Trophoblast cell (in vitro differentiated cells and primary cell): Measurements from ENCODE around the gene HOXC11.

Experiments used
- DNase-seq, 2 donors: peaks; one replicate each; pipeline ENCODE4 v3.0.0-alpha.2; 2016
- H2AFZ ChIP-seq: 2 replicates; pipeline ENCODE4 v1.6.1; 2013; ENCODE audit warnings: low read length, moderate library complexity, mild to moderate bottlenecking; ENCODE audit not compliant: insufficient read depth, poor library complexity
- H2AK5ac ChIP-seq: 2 replicates; pipeline ENCODE4 v1.6.1; 2013; ENCODE audit warnings: mild to moderate bottlenecking, low read length
- H2BK120ac ChIP-seq: 2 replicates; pipeline ENCODE4 v1.6.1; 2013; ENCODE audit warnings: low read length, mild to moderate bottlenecking, moderate library complexity; ENCODE audit not compliant: insufficient read depth, poor library complexity
- H2BK12ac ChIP-seq: 2 replicates; pipeline ENCODE4 v1.6.1; 2013; ENCODE audit warnings: mild to moderate bottlenecking, low read length, moderate library complexity
- H2BK5ac ChIP-seq: 2 replicates; pipeline ENCODE4 v1.6.1; 2013; ENCODE audit warnings: low read length, low read depth, moderate library complexity, mild to moderate bottlenecking; ENCODE audit not compliant: poor library complexity
- H3K14ac ChIP-seq: 2 replicates; pipeline ENCODE4 v1.6.1; 2013; ENCODE audit warnings: mild to moderate bottlenecking, low read length
- H3K18ac ChIP-seq: 2 replicates; pipeline ENCODE4 v1.6.1; 2013; ENCODE audit warnings: mild to moderate bottlenecking, low read length
- H3K23ac ChIP-seq: 2 replicates; pipeline ENCODE4 v1.6.1; 2013; ENCODE audit warnings: low read length
- H3K27ac ChIP-seq: 2 replicates; pipeline ENCODE4 v1.5.1; 2013; ENCODE audit warnings: low read depth, mild to moderate bottlenecking, inconsistent platforms, low read length, moderate library complexity
- H3K27me3 ChIP-seq: 2 replicates; pipeline ENCODE4 v1.6.1; 2013; ENCODE audit warnings: inconsistent platforms, mild to moderate bottlenecking, low read length, moderate library complexity; ENCODE audit not compliant: insufficient read depth
- H3K36me3 ChIP-seq, 2 experiments: 1 replicate in 1 of 2; 2 replicates in 1 of 2; pipeline ENCODE4 v1.6.1; 2013; ENCODE audit warnings: low read length in 2 of 2, mild to moderate bottlenecking in 2 of 2, moderate library complexity in 1 of 2; ENCODE audit not compliant: insufficient read depth in 2 of 2, control insufficient read depth in 1 of 2
- H3K4ac ChIP-seq: 2 replicates; pipeline ENCODE4 v1.6.1; 2013; ENCODE audit warnings: low read depth, mild to moderate bottlenecking, low read length, moderate library complexity
- H3K4me1 ChIP-seq, 2 experiments: 1 replicate in 1 of 2; 2 replicates in 1 of 2; pipeline ENCODE4 v1.6.1; 2013; ENCODE audit warnings: low read length in 2 of 2, mild to moderate bottlenecking in 2 of 2, moderate library complexity in 1 of 2; ENCODE audit not compliant: insufficient read depth in 2 of 2, control insufficient read depth in 1 of 2
- H3K4me2 ChIP-seq: 2 replicates; pipeline ENCODE4 v1.6.1; 2013; ENCODE audit warnings: inconsistent platforms, mild to moderate bottlenecking, low read length, moderate library complexity
- H3K4me3 ChIP-seq: 2 replicates; pipeline ENCODE4 v1.5.1; 2013; ENCODE audit warnings: mild to moderate bottlenecking, low read depth, low read length, inconsistent platforms
- H3K79me1 ChIP-seq: one replicate; pipeline ENCODE4 v1.6.1; 2013; ENCODE audit warnings: low read length
- H3K79me2 ChIP-seq: 2 replicates; pipeline ENCODE4 v1.6.1; 2013; ENCODE audit warnings: low read length, mild to moderate bottlenecking; ENCODE audit not compliant: control insufficient read depth, insufficient read depth, poor library complexity
- H3K9ac ChIP-seq: 2 replicates; pipeline ENCODE4 v1.6.1; 2013; ENCODE audit warnings: mild to moderate bottlenecking, low read length
- H3K9me3 ChIP-seq: 2 replicates; pipeline ENCODE4 v1.6.1; 2013; ENCODE audit warnings: low read depth, mild to moderate bottlenecking, control low read depth, inconsistent platforms, low read length; ENCODE audit not compliant: insufficient read depth
- H4K12ac ChIP-seq: 2 replicates; pipeline ENCODE4 v1.6.1; 2013; ENCODE audit warnings: low read depth, mild to moderate bottlenecking, low read length, moderate library complexity
- H4K8ac ChIP-seq: 2 replicates; pipeline ENCODE4 v1.6.1; 2013; ENCODE audit warnings: low read depth, mild to moderate bottlenecking, low read length, moderate library complexity
- H4K91ac ChIP-seq: one replicate; pipeline ENCODE4 v1.6.1; 2013; ENCODE audit warnings: low read depth, mild to moderate bottlenecking, low read length, moderate library complexity
- WGBS: extraction: QIAGEN DNeasy Blood & Tissue Kit; methylation state at CpG from one replicate; pipeline ENCODE4 v1.1.7; 2013; ENCODE audit warnings: missing lambda C conversion rate; ENCODE audit not compliant: insufficient read length, insufficient coverage; ENCODE audit errors: extremely low coverage; 5-methylcytosine and 5-hydroxymethylcytosine counted together

Gene HOXC11

GRCh38 chr12:53975064-53975471, 2.1 kb downstream of the HOXC11 start:
- H2BK5ac ChIP-seq = no peak overlapping the region
- no peaks in the 10 kb centered on the region for H3K79me1 ChIP-seq
- no peak for DNase-seq
- H3K23ac ChIP-seq = no peak overlapping the region
- no peak overlapping the region for H2BK12ac ChIP-seq
- H3K14ac ChIP-seq = no peak overlapping the region
- H4K91ac ChIP-seq = no peak overlapping the region
- no peak overlapping the region for H3K4me3 ChIP-seq
- WGBS = no CpG with 5 or more reads among the region's 25 CpGs
- no peak overlapping the region for H4K8ac ChIP-seq
- no peaks in the 10 kb centered on the region for H3K79me2 ChIP-seq
- H3K4me1 ChIP-seq = peaks cover 2 to 5% of the 10 kb centered on the region in 2 experiments
- H2AK5ac ChIP-seq = no peak overlapping the region
- no peak overlapping the region for H2AFZ ChIP-seq
- H3K18ac ChIP-seq = no peak overlapping the region
- peaks cover 88% of the 10 kb centered on the region for H3K27me3 ChIP-seq
- H3K36me3 ChIP-seq = no peaks in the 10 kb centered on the region
- H3K27ac ChIP-seq = no peak overlapping the region
- no peak overlapping the region for H3K4ac ChIP-seq
- no peak overlapping the region for H4K12ac ChIP-seq
- no peak overlapping the region for H2BK120ac ChIP-seq
- H3K9me3 ChIP-seq = peaks cover 24% of the 10 kb centered on the region
- H3K9ac ChIP-seq = no peak overlapping the region
- peak overlapping the region; percentile 55 for H3K4me2 ChIP-seq

- Histone ChIP-seq H2AK5ac (no peak overlapping the region), H3K14ac (no peak overlapping the region), H3K23ac (no peak overlapping the region), H3K4me2 (no peak overlapping the region), H3K27ac (no peak overlapping the region), H3K27me3 (peaks cover 86% of the 10 kb centered on the region), H3K36me3 (no peaks in the 10 kb centered on the region), H2AFZ (no peak overlapping the region), H3K9ac (no peak overlapping the region), H2BK5ac (no peak overlapping the region), H4K91ac (no peak overlapping the region), H4K8ac (no peak overlapping the region), H3K79me1 (no peaks in the 10 kb centered on the region), H3K79me2 (no peaks in the 10 kb centered on the region), H3K4me3 (no peak overlapping the region), H2BK120ac (no peak overlapping the region), H3K4ac (no peak overlapping the region), H2BK12ac (no peak overlapping the region), H3K18ac (no peak overlapping the region), H3K9me3 (peaks cover 24% of the 10 kb centered on the region), H3K4me1 (peaks cover 2 to 5% of the 10 kb centered on the region in 2 experiments), H4K12ac (no peak overlapping the region)
- no CpG with 5 or more reads among the region's 31 CpGs for WGBS
- DNase-seq = no peak
Observed at GRCh38 chr12:53975479-53976152, 2.7 kb downstream of the HOXC11 start.

GRCh38 chr12:53976172-53976822, 3.4 kb downstream of the HOXC11 start:
- no peak overlapping the region for H3K4ac ChIP-seq
- H3K4me1 ChIP-seq = peaks cover 2 to 5% of the 10 kb centered on the region in 2 experiments
- H3K23ac ChIP-seq = no peak overlapping the region
- WGBS = no CpG with 5 or more reads among the region's 21 CpGs
- no peak overlapping the region for H4K8ac ChIP-seq
- H3K18ac ChIP-seq = no peak overlapping the region
- H3K27ac ChIP-seq = no peak overlapping the region
- no peak overlapping the region for H4K91ac ChIP-seq
- peaks cover 24% of the 10 kb centered on the region for H3K9me3 ChIP-seq
- H3K4me3 ChIP-seq = no peak overlapping the region
- H2BK12ac ChIP-seq = no peak overlapping the region
- no peak overlapping the region for H2BK5ac ChIP-seq
- H2AFZ ChIP-seq = no peak overlapping the region
- no peak overlapping the region for H3K14ac ChIP-seq
- peaks cover 87% of the 10 kb centered on the region for H3K27me3 ChIP-seq
- H2AK5ac ChIP-seq = no peak overlapping the region
- no peak for DNase-seq
- no peak overlapping the region for H3K4me2 ChIP-seq
- no peak overlapping the region for H4K12ac ChIP-seq
- H3K79me2 ChIP-seq = no peaks in the 10 kb centered on the region
- no peaks in the 10 kb centered on the region for H3K36me3 ChIP-seq
- H2BK120ac ChIP-seq = no peak overlapping the region
- H3K9ac ChIP-seq = no peak overlapping the region
- no peaks in the 10 kb centered on the region for H3K79me1 ChIP-seq

- no peak overlapping the region for H3K9ac ChIP-seq
- H2AFZ ChIP-seq = no peak overlapping the region
- H3K4ac ChIP-seq = no peak overlapping the region
- WGBS = no CpG with 5 or more reads among the region's 9 CpGs
- no peak overlapping the region for H2BK12ac ChIP-seq
- H3K9me3 ChIP-seq = peaks cover 22% of the 10 kb centered on the region
- H2BK5ac ChIP-seq = no peak overlapping the region
- no peaks in the 10 kb centered on the region for H3K36me3 ChIP-seq
- no peak overlapping the region for H3K14ac ChIP-seq
- H3K79me1 ChIP-seq = no peaks in the 10 kb centered on the region
- no peak overlapping the region for H2BK120ac ChIP-seq
- DNase-seq = no peak
- H3K23ac ChIP-seq = no peak overlapping the region
- H3K79me2 ChIP-seq = no peaks in the 10 kb centered on the region
- H3K27ac ChIP-seq = no peak overlapping the region
- H2AK5ac ChIP-seq = no peak overlapping the region
- H4K91ac ChIP-seq = no peak overlapping the region
- H3K4me2 ChIP-seq = no peak overlapping the region
- H3K27me3 ChIP-seq = peaks cover 89% of the 10 kb centered on the region
- H4K8ac ChIP-seq = no peak overlapping the region
- peaks cover 2 to 5% of the 10 kb centered on the region in 2 experiments for H3K4me1 ChIP-seq
- no peak overlapping the region for H3K18ac ChIP-seq
- no peak overlapping the region for H4K12ac ChIP-seq
- H3K4me3 ChIP-seq = no peak overlapping the region
Observed at GRCh38 chr12:53976823-53977595, 4.1 kb downstream of the HOXC11 start.
